Ishikawa (cell line): ENCODE data around the gene CCDC183.

Experiments
- CEBPB ChIP-seq: IDR thresholded peaks from 2 replicates; pipeline ENCODE4 v1.6.1; 2012
- CREB1 ChIP-seq: IDR thresholded peaks from 2 replicates; pipeline ENCODE4 v1.6.1; 2012; ENCODE audit warnings: low read depth
- EGR1 ChIP-seq: IDR thresholded peaks from 2 replicates; pipeline ENCODE4 v1.6.1; 2012
- EP300 ChIP-seq: IDR thresholded peaks from 2 replicates; pipeline ENCODE4 v1.6.1; 2012; ENCODE audit warnings: borderline replicate concordance
- FOXM1 ChIP-seq: IDR thresholded peaks from 2 replicates; pipeline ENCODE4 v1.6.1; 2012; ENCODE audit warnings: low read depth, borderline replicate concordance
- NFIC ChIP-seq: IDR thresholded peaks from 2 replicates; pipeline ENCODE4 v1.6.1; 2012
- RAD21 ChIP-seq: IDR thresholded peaks from 2 replicates; pipeline ENCODE4 v1.6.1; 2012; ENCODE audit warnings: low read depth
- REST ChIP-seq: IDR thresholded peaks from 2 replicates; pipeline ENCODE4 v1.6.1; 2012; ENCODE audit warnings: low read depth, mild to moderate bottlenecking
- TAF1 ChIP-seq: IDR thresholded peaks from 2 replicates; pipeline ENCODE4 v1.6.1; 2012; ENCODE audit warnings: low read depth, mild to moderate bottlenecking
- TCF12 ChIP-seq: IDR thresholded peaks from 2 replicates; pipeline ENCODE4 v1.6.1; 2012; ENCODE audit warnings: low read depth
- TEAD4 ChIP-seq: IDR thresholded peaks from 2 replicates; pipeline ENCODE4 v1.6.1; 2012
- USF1 ChIP-seq: IDR thresholded peaks from 2 replicates; pipeline ENCODE4 v1.6.1; 2012
- YY1 ChIP-seq: IDR thresholded peaks from 2 replicates; pipeline ENCODE4 v1.6.1; 2012; ENCODE audit warnings: low read depth
- ZBTB7A ChIP-seq: IDR thresholded peaks from 2 replicates; pipeline ENCODE4 v1.6.1; 2012; ENCODE audit warnings: low read depth
- TF ChIP-seq, protein P1 (sequence below): IDR thresholded peaks from 2 replicates; pipeline ENCODE4 v1.6.1; 2012

Gene CCDC183

DNA sequence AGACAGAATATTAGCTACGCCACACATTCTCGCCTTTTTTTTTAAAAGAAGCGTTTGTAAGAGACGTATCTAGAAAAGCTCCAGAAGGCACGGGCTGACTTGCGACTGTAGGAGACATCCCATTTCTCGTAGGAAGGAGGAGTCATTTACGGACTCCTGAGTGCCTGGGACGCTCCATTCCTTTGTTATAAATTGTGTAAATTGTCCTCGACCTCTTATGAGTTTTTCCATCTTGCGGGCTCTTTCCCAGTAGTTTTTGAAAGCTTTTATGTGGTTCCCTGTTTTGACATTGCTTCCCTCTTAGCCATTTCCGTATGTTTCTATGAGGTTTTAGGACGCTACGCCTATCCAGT is 12.6 kb downstream of the CCDC183 start:
- TF ChIP-seq EGR1 (no peak), RAD21 (no peak)

DNA sequence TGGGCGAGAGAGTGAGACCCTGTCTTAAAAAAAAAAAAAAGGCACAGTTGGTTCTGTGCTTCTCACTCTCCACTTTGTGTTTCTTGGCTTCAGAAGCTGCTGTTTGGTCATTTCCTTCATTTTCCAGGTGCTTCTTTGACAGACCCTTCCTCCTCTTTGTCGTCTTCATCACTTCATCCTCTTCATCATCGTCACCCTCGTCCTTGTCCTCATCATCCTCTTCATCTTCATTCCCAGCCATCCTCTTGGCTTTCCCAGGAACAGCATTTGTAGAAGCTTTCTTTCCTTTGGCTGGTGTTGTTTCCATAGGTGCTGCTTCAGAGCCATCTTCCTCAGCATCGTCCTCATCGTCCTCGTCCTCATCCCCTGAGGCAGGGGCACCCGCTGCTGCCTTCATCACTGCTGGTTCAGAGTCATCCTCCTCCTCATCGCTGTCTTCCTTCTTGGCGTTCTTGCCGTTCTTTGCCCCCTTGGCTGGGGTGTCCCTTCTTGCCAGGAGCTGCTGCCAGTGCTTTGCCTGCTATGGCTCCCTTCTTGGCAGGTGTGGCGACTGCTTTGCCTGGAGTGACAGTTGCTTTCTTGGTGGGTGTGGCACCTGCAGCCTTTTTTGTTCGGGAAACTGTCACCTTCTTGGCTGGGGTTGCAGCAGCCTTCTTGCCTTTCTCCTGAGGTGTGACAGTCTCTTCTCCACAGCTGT is 18.7 kb downstream of the CCDC183 start:
- TF ChIP-seq NFIC (no peak), YY1 (no peak), CREB1 (no peak), TEAD4 (no peak), REST (no peak), EGR1 (no peak), FOXM1 (no peak), TAF1 (no peak), USF1 (no peak), TCF12 (no peak), RAD21 (no peak), CEBPB (no peak)
- TF ChIP-seq, protein P1, sequence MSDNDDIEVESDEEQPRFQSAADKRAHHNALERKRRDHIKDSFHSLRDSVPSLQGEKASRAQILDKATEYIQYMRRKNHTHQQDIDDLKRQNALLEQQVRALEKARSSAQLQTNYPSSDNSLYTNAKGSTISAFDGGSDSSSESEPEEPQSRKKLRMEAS, result no peak

GRCh38 chr9:136815422-136815782 is 19.3 kb downstream of the CCDC183 start:
- TF ChIP-seq CREB1, result no peak
- TF ChIP-seq FOXM1, result no peak
- TF ChIP-seq TCF12, result no peak

- TF ChIP-seq EP300 (no peak), USF1 (no peak)
Measured at GRCh38 chr9:136820971-136821825, 25.1 kb downstream of the CCDC183 start.

- no peak for TF ChIP-seq TCF12
- TF ChIP-seq EGR1, result no peak
- TF ChIP-seq REST, result no peak
- TF ChIP-seq NFIC, result no peak
- no peak for TF ChIP-seq TEAD4
- TF ChIP-seq CEBPB, result no peak
- TF ChIP-seq TAF1, result no peak
- TF ChIP-seq USF1, result no peak
- TF ChIP-seq RAD21, result no peak
- TF ChIP-seq ZBTB7A, result no peak
Measured at GRCh38 chr9:136821826-136822544, 25.8 kb downstream of the CCDC183 start.
